ENCODE results near the gene STXBP5.

Gene STXBP5

GRCh38 chr6:147178355-147178754, 25.9 kb upstream of the STXBP5 start:
- TF ChIP-seq CTCF (IDR thresholded peaks at IDR 0.05; ENCODE audit: low read depth, low read length), result no peak
- DNase-seq (ENCODE audit: extremely low read depth, low read depth), result no peak

DNA sequence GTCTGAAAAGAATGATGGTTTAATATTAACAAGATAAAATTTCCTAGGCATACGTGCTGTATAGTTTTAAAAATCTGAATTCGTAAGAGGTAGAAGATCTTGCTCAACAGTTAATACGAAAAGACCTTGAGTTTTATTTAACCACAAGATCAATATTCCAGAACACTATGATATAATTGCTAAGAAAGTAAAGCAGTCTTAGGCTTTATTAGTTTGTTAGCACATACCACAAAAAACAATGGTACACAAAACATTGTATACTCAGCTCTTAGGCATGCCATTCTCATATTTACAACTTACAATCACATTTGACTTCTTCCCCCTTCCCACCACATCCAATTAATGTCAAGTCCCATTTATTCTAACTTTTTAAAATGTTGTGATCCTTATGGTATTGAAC, 24.4 kb upstream of the STXBP5 start:
- TF ChIP-seq CTCF (IDR thresholded peaks at IDR 0.05; ENCODE audit: low read depth, low read length), result no peak
- no peak for DNase-seq (ENCODE audit: extremely low read depth, low read depth)

DNA sequence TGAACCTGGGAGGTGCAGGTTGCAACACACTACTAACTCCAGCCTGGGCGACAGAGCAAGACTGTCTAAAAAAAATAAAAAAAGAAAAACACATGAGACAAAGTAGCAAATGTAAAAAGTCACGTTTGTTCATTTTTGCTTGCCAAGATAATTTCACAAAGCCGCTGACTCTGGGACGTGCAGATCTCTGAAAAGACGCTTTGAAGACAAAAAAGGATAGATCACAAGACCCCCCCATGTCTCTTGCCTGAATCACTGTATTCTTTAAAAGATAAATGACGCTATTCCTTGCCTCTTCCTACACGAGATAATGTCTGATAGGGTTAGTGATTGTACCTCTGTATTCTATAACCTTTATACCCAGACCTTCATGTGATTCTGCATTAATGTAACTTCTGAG, 23.3 kb upstream of the STXBP5 start:
- no peak for DNase-seq (ENCODE audit: extremely low read depth, low read depth)
- TF ChIP-seq CTCF (IDR thresholded peaks at IDR 0.05; ENCODE audit: low read depth, low read length), result no peak

DNA sequence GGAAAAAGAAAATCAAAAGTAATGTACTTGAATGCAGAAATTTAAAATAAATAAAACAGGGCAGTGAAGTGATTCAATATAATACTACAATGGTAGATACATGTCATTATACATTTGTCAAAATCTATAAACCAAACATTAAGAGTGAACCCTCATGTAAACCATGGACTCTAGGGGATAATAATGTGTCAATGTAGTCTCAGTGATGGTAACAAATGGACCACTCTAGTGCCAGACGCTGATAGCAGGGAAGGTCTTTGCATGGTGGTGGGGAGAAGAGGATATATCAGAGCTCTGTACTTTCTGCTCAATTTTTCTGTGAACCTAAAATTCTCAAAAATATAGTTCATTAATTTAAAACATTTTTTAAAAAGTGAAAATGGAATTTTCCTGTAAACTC, 19.8 kb upstream of the STXBP5 start:
- DNase-seq (ENCODE audit: extremely low read depth, low read depth), result no peak
- TF ChIP-seq CTCF (IDR thresholded peaks at IDR 0.05; ENCODE audit: low read depth, low read length), result no peak

DNA sequence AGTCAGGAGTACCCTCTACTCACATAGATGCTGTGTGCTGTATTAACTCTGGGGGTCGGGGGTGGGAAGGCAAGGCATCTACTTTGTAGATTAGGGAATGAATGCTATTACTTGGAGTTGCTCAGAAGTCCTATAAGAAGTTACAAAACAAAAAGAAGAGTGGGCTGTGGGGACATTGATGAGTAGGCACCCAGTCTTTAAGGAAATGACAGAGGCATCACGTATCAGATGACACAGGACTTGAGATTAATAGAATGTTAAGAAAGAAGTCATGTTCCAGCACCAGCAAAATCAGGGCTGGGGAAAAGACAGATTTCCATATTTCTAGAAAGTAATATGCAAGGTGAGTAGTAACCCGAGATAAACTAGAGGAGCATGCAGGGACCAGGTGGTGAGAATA, 19.0 kb upstream of the STXBP5 start:
- TF ChIP-seq CTCF (IDR thresholded peaks at IDR 0.05; ENCODE audit: low read depth, low read length), result no peak

GRCh38 chr6:147190556-147190955, 13.7 kb upstream of the STXBP5 start:
- no peak for DNase-seq (ENCODE audit: extremely low read depth, low read depth)
- TF ChIP-seq CTCF (IDR thresholded peaks at IDR 0.05; ENCODE audit: low read depth, low read length), result no peak

More for the DNA sequence above, 19.0 kb upstream of the STXBP5 start:
- no peak for DNase-seq (ENCODE audit: extremely low read depth, low read depth)

DNA sequence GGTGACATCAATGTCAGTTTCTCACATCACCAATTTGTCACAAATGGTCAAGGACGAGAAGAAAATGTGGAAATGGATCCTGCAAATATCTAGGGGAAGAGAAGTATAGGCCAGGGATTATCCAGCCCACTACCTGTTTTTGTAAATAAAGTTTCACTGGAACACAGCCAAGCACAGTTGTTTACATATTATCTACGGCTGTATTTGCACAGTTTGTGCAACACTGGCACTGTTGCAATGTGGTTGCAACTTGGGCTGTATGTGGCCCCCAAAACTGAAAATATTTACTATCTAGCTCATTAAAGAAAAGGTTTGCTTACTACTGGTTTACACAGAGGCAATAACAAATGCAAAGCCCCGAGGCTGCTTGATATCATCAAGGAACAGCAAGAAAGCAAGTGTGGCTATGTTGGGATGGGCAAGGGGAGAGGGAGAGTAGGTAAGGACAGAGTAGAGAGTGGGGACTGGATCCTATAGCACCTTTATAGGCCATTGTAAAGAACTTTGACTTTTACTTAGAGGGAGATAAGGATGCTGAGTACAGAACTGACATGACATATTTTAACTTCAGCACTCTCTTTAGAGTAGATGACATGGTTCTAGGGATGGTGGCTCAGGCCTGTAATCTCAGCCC, 11.8 kb upstream of the STXBP5 start:
- no peak for TF ChIP-seq CTCF (IDR thresholded peaks at IDR 0.05; ENCODE audit: low read depth, low read length)
- no peak for DNase-seq (ENCODE audit: extremely low read depth, low read depth)

Data from AG09319 (cell line).